Adrenal gland (tissue), 12 donors: ENCODE measurements around the gene RBPJL. TPM values are rescaled to one million over a fixed set of nuclear protein-coding genes. Genes with fewer than 3 reads are reported as not detected.

Experiments
- DNase-seq, 7 donors: peaks; one replicate each; pipeline ENCODE4 v3.0.0-alpha.2; 2019 to 2020
- H3K27ac ChIP-seq, 5 donors: fragments of 200-600 bp; sonication (generic) in 4 of 5; 1 replicate in 3 of 5; 2 replicates in 2 of 5; pipeline versions ENCODE4 v1.5.1 to v1.8.0; 2016 to 2020; ENCODE audit warnings: mild to moderate bottlenecking in 1 of 5
- H3K27me3 ChIP-seq: fragments of 200-600 bp; 2 replicates; pipeline ENCODE4 v1.8.0; 2021
- H3K36me3 ChIP-seq, 2 donors: fragments of 200-600 bp; replicated peaks in 1 of 2; 1 replicate in 1 of 2; 2 replicates in 1 of 2; pipeline versions ENCODE4 v1.5.1 to v1.8.0; 2018 to 2022
- H3K4me1 ChIP-seq, 2 donors: fragments of 200-600 bp; replicated peaks in 1 of 2; 1 replicate in 1 of 2; 2 replicates in 1 of 2; pipeline versions ENCODE4 v1.5.1 to v1.8.0; 2018 to 2021
- H3K4me3 ChIP-seq, 4 donors: fragments of 200-600 bp; sonication (generic) in 3 of 4; one replicate each; pipeline ENCODE4 v1.5.1; 2016 to 2018
- H3K9me3 ChIP-seq, 3 donors: fragments of 200-600 bp; sonication (generic) in 1 of 3; replicated peaks in 1 of 3; 1 replicate in 2 of 3; 2 replicates in 1 of 3; pipeline versions ENCODE4 v1.5.1 to v1.8.0; 2016 to 2021
- POLR2A ChIP-seq, 2 donors: fragments of 450-650 bp; IDR thresholded peaks; one replicate each; pipeline ENCODE4 v1.6.1; 2017; ENCODE audit warnings: antibody characterized with exemption in 2 of 2, mild to moderate bottlenecking in 2 of 2, moderate library complexity in 1 of 2
- WGBS, 4 donors: extraction: QIAGEN DNeasy Blood & Tissue Kit in 2 of 4; methylation state at CpG; one replicate each; pipeline versions ENCODE4 v1.1.5 to v1.1.7; 2013 to 2017; 5-methylcytosine and 5-hydroxymethylcytosine counted together
- intact Hi-C, 2 donors: fragments of 100-400 bp; cut with DNase I; formaldehyde crosslinking; loops; one replicate each; pipeline versions ENCODE4 v1.14.1 to v1.15.0; 2022 to 2023
- polyA plus RNA-seq, 3 donors: library from polyadenylated mRNA; stranded (reverse); fragments of 200-250 nt in 2 of 3; fragments of 350-450 nt in 1 of 3; fragmentation: Illumina TruSeq in 1 of 3; extraction: RNeasy Lipid Tissue Mini Kit (QIAGEN cat#74804) in 1 of 3; gene quantifications; one replicate each; pipeline ENCODE4 v1.2.3, GENCODE V29; 2013 to 2014
- total RNA-seq, 9 donors: library from RNA; depleted of rRNA in 4 of 9; stranded (reverse); fragments of >200 nt in 4 of 9; fragments of 120-200 nt in 1 of 9; fragmentation: NEBNext Ultra II Directional in 1 of 9; extraction: Animal tissue kit (Norgen Biotek cat#: 25700) in 1 of 9; gene quantifications; one replicate each; pipeline versions ENCODE4 v1.1.0 to v1.2.4, GENCODE V29; 2013 to 2023
- TF ChIP-seq, protein P1 (sequence below), 6 experiments: fragments of 450-650 bp in 4 of 6; fragments of 200-600 bp in 2 of 6; sonication (generic) in 1 of 6; IDR thresholded peaks; 1 replicate in 5 of 6; 2 replicates in 1 of 6; pipeline versions ENCODE4 v1.5.1 to v1.8.0; 2016 to 2021; ENCODE audit warnings: antibody characterized with exemption in 6 of 6, mild to moderate bottlenecking in 2 of 6, moderate library complexity in 1 of 6
- donor health status: healthy with polysubstance abuse.
- donor health status: Bipolar disorder and iron deficiency.
- donor health status: DM: yes; HTN: yes; CAD: no.
- donor health status: DM: no; HTN: no; CAD: no.
- donor health status: DM: no; HTN: no; CAD: no.
- donor health status: DM: yes; HTN: yes; CAD: no.

The RBPJL gene
- total and polyA plus RNA-seq, 12 donors, result 0.03 to 0.06 TPM; not detected in 10

GRCh38 chr20:45289942-45290676 is 16.5 kb upstream of the RBPJL start:
- intact Hi-C loops, result loop anchor here (5.0 to 10.0 kb wide), 3 partner anchors 185 to 273 kb away; partner anchors contain the start of gene KCNS1 (in 1 of the 2)
- Histone ChIP-seq H3K27me3 (peaks cover 11% of the 10 kb centered on the region), H3K9me3 (no peaks in the 10 kb centered on the region), H3K4me1 (peaks cover 0 to 9% of the 10 kb centered on the region in 2 donors), H3K4me3 (no peak overlapping the region), H3K27ac (no peak overlapping the region), H3K36me3 (no peaks in the 10 kb centered on the region)
- 72 to 76% (median 74%) methylated on average over 12 to 13 of the region's 13 CpGs for WGBS, 4 donors
- DNase-seq, result peak in 1 of 7 donors; percentile 17
- TF ChIP-seq POLR2A (IDR thresholded peaks at IDR 0.05), result no peak
- TF ChIP-seq, protein P1, sequence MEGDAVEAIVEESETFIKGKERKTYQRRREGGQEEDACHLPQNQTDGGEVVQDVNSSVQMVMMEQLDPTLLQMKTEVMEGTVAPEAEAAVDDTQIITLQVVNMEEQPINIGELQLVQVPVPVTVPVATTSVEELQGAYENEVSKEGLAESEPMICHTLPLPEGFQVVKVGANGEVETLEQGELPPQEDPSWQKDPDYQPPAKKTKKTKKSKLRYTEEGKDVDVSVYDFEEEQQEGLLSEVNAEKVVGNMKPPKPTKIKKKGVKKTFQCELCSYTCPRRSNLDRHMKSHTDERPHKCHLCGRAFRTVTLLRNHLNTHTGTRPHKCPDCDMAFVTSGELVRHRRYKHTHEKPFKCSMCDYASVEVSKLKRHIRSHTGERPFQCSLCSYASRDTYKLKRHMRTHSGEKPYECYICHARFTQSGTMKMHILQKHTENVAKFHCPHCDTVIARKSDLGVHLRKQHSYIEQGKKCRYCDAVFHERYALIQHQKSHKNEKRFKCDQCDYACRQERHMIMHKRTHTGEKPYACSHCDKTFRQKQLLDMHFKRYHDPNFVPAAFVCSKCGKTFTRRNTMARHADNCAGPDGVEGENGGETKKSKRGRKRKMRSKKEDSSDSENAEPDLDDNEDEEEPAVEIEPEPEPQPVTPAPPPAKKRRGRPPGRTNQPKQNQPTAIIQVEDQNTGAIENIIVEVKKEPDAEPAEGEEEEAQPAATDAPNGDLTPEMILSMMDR (IDR thresholded peaks at IDR 0.05), result no peak

- TF ChIP-seq POLR2A (IDR thresholded peaks at IDR 0.05), result no peak
- TF ChIP-seq, protein P1 (IDR thresholded peaks at IDR 0.05), result peak; percentile 79 to 87 (median 84)
- Histone ChIP-seq H3K4me3 (no peak overlapping the region), H3K36me3 (no peaks in the 10 kb centered on the region), H3K9me3 (no peaks in the 10 kb centered on the region), H3K27ac (no peak overlapping the region), H3K4me1 (peaks cover 0 to 9% of the 10 kb centered on the region in 2 donors), H3K27me3 (peaks cover 11% of the 10 kb centered on the region)
- intact Hi-C loops, result no loop called here
- WGBS, 4 donors, result 22 to 24% (median 23%) methylated on average over 7 to 8 of the region's 8 CpGs
- peak; percentile 77 to 95 (median 86) for DNase-seq
These were observed 15.8 kb upstream of the RBPJL start for GRCh38 chr20:45290677-45291355.

DNA sequence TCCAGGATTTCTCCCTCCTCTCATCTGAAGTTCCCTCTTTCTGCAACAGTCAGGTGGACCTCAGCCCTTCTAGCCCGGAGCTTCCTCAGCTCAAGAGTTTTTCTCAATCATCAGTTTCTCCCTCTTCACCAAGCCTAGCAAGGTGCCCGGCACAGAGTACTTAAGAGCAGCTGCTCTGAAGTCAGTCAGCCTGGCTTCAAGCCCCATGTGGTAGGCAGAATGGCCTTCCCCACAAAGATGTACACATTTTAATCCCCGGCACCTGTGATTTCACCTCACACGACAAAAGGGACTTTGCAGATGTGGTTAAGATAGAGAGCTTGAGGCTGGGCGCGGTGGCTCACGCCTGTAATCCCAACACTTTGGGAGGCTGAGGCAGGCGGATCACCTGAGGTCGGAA is 15.1 kb upstream of the RBPJL start:
- no peak overlapping the region for H3K4me3 ChIP-seq
- H3K36me3 ChIP-seq, result no peaks in the 10 kb centered on the region
- H3K27ac ChIP-seq, result no peak overlapping the region
- H3K27me3 ChIP-seq, result peaks cover 11% of the 10 kb centered on the region
- intact Hi-C loops, result no loop called here
- TF ChIP-seq, protein P1 (IDR thresholded peaks at IDR 0.05), result no peak
- no peak for TF ChIP-seq POLR2A (IDR thresholded peaks at IDR 0.05)
- peaks cover 0 to 9% of the 10 kb centered on the region in 2 donors for H3K4me1 ChIP-seq
- WGBS, 4 donors, result 68 to 85% (median 81%) methylated on average over 9 of the region's 9 CpGs
- DNase-seq, result no peak
- H3K9me3 ChIP-seq, result no peaks in the 10 kb centered on the region

GRCh38 chr20:45292343-45292742 is 14.3 kb upstream of the RBPJL start:
- intact Hi-C loops, result no loop called here
- Histone ChIP-seq H3K27ac (no peak overlapping the region), H3K4me3 (no peak overlapping the region), H3K27me3 (peaks cover 11% of the 10 kb centered on the region), H3K4me1 (peaks cover 0 to 9% of the 10 kb centered on the region in 2 donors), H3K9me3 (no peaks in the 10 kb centered on the region), H3K36me3 (no peaks in the 10 kb centered on the region)
- 72 to 87% (median 77%) methylated on average over 2 of the region's 2 CpGs for WGBS, 4 donors
- DNase-seq, result no peak
- TF ChIP-seq POLR2A (IDR thresholded peaks at IDR 0.05), result no peak
